Pancreas (tissue), 10 donors: ENCODE results near the gene ISOC1. TPM values are rescaled to one million over a fixed set of nuclear protein-coding genes. Genes with fewer than 3 reads are reported as not detected.

ENCODE experiments used
- ATAC-seq, 4 donors: fragments of 200-7000 bp; cut with Tn5 transposase; one replicate each; pipeline versions ENCODE4 v1.8.0 to v1.9.1; 2020; ENCODE audit warnings: mild to moderate bottlenecking in 4 of 4, moderate library complexity in 4 of 4
- DNase-seq, 6 donors: peaks; one replicate each; pipeline ENCODE4 v3.0.0-alpha.2; 2020
- FAIRE-seq: peaks from 2 replicates; lab custom pipeline; 2012; peaks lifted over from hg19 to GRCh38; lab: Jason Lieb, UNC
- H3K27ac ChIP-seq, 4 donors: fragments of 200-600 bp; sonication (generic); 1 replicate in 3 of 4; 2 replicates in 1 of 4; pipeline versions ENCODE4 v1.5.0 to v1.8.0; 2020
- H3K27me3 ChIP-seq, 4 donors: fragments of 200-600 bp; one replicate each; pipeline ENCODE4 v1.8.0; 2021
- H3K36me3 ChIP-seq, 3 donors: fragments of 200-600 bp; sonication (generic) in 1 of 3; one replicate each; pipeline versions ENCODE4 v1.5.0 to v1.8.0; 2020 to 2021
- H3K4me1 ChIP-seq, 3 donors: fragments of 200-600 bp; one replicate each; pipeline ENCODE4 v1.8.0; 2021
- H3K4me3 ChIP-seq, 4 donors: fragments of 200-600 bp; sonication (generic) in 2 of 4; one replicate each; pipeline versions ENCODE4 v1.5.0 to v1.8.0; 2020 to 2021
- H3K9me3 ChIP-seq, 4 donors: fragments of 200-600 bp; one replicate each; pipeline ENCODE4 v1.8.0; 2021
- CTCF ChIP-seq, 4 donors: fragments of 200-600 bp; sonication (generic) in 3 of 4; IDR thresholded peaks; one replicate each; pipeline versions ENCODE4 v1.5.0 to v1.8.0; 2021; ENCODE audit warnings: antibody characterized with exemption in 4 of 4
- WGBS, 2 donors: extraction: QIAGEN DNeasy Blood & Tissue Kit; methylation state at CpG; one replicate each; pipeline ENCODE4 v1.1.7; 2013; 5-methylcytosine and 5-hydroxymethylcytosine counted together
- intact Hi-C, 3 donors: fragments of 100-400 bp; cut with DNase I; formaldehyde crosslinking; loops; one replicate each; pipeline versions ENCODE4 v1.11.1 to v1.14.2; 2022
- polyA plus RNA-seq, 2 donors: library from polyadenylated mRNA; stranded (reverse); fragments of 200-250 nt; gene quantifications; one replicate each; pipeline ENCODE4 v1.2.3, GENCODE V29; 2013
- total RNA-seq, 6 donors: library from RNA; stranded (reverse); fragmentation: NEBNext Ultra II Directional in 4 of 6; extraction: Animal tissue kit (Norgen Biotek cat#: 25700) in 4 of 6; gene quantifications; one replicate each; pipeline versions ENCODE4 v1.2.1 to v1.2.4, GENCODE V29; 2021 to 2023
- donor health status: healthy with polysubstance abuse.
- donor health status: DM: no; HTN: no; CAD: no; lungs with moderate emphysema.
- donor health status: DM: no; HTN: no; CAD: no.
- donor health status: control.
- donor health status: control.
- donor health status: Bipolar disorder and iron deficiency.
- donor health status: DM: yes; HTN: yes; CAD: no.
- donor health status: DM: no; HTN: no; CAD: no.
- donor health status: DM: no; HTN: no; CAD: no.
- donor health status: DM: yes; HTN: yes; CAD: no.

The ISOC1 gene
- total and polyA plus RNA-seq, 8 donors, result 6.9 to 15.9 (median 9.6) TPM

GRCh38 chr5:129120158-129120581 lies 25.6 kb downstream of the ISOC1 start:
- intact Hi-C loops, result no loop called here
- Histone ChIP-seq H3K36me3 (no peaks in the 10 kb centered on the region), H3K27ac (no peak overlapping the region), H3K27me3 (no peaks in the 10 kb centered on the region), H3K4me1 (no peaks in the 10 kb centered on the region), H3K4me3 (no peak overlapping the region), H3K9me3 (no peaks in the 10 kb centered on the region)
- TF ChIP-seq CTCF (IDR thresholded peaks at IDR 0.05), result no peak
- no peak for DNase-seq
- no peak for ATAC-seq
- whole genome bisulfite sequencing, 2 donors, result 90 to 92% methylated on average over 3 of the region's 3 CpGs
- FAIRE-seq, result no peak

- TF ChIP-seq CTCF (IDR thresholded peaks at IDR 0.05), result no peak
- FAIRE-seq, result no peak
Observed at GRCh38 chr5:129122560-129122959, 28.0 kb downstream of the ISOC1 start.

GRCh38 chr5:129124608-129125007 lies 30.1 kb downstream of the ISOC1 start:
- Histone ChIP-seq H3K36me3 (no peaks in the 10 kb centered on the region), H3K4me3 (no peak overlapping the region), H3K27me3 (no peaks in the 10 kb centered on the region), H3K4me1 (no peaks in the 10 kb centered on the region), H3K9me3 (no peaks in the 10 kb centered on the region), H3K27ac (no peak overlapping the region)
- intact Hi-C loops, result no loop called here
- FAIRE-seq (no peak), DNase-seq (no peak), ATAC-seq (no peak)
- TF ChIP-seq CTCF (IDR thresholded peaks at IDR 0.05), result no peak
- 98 to 100% methylated on average over 1 of the region's 1 CpG for WGBS, 2 donors

More at GRCh38 chr5:129122560-129122959, 28.0 kb downstream of the ISOC1 start:
- ATAC-seq, result no peak
- H3K27me3 ChIP-seq, result no peaks in the 10 kb centered on the region
- DNase-seq, result no peak
- no peaks in the 10 kb centered on the region for H3K4me1 ChIP-seq
- no peak overlapping the region for H3K27ac ChIP-seq
- no peaks in the 10 kb centered on the region for H3K9me3 ChIP-seq
- intact Hi-C loops, result no loop called here
- no peak overlapping the region for H3K4me3 ChIP-seq
- no peaks in the 10 kb centered on the region for H3K36me3 ChIP-seq

- FAIRE-seq (no peak), ATAC-seq (peak in 2 of 4 donors; percentile 15 to 25)
Observed at GRCh38 chr5:129125819-129126218, 31.3 kb downstream of the ISOC1 start.

More at GRCh38 chr5:129125819-129126218, 31.3 kb downstream of the ISOC1 start:
- DNase-seq, result no peak
- Histone ChIP-seq H3K9me3 (no peaks in the 10 kb centered on the region), H3K27me3 (no peaks in the 10 kb centered on the region), H3K27ac (no peak overlapping the region), H3K36me3 (no peaks in the 10 kb centered on the region), H3K4me3 (no peak overlapping the region), H3K4me1 (no peaks in the 10 kb centered on the region)
- 84 to 89% methylated on average over 2 of the region's 2 CpGs for WGBS, 2 donors
- no peak for TF ChIP-seq CTCF (IDR thresholded peaks at IDR 0.05)
- intact Hi-C loops, result no loop called here
